GM12864 (cell line): ENCODE data around the gene MAGI1.

Experiments used
- DNase-seq: peaks from one replicate; pipeline ENCODE4 v3.0.0-alpha.2; 2011; ENCODE audit warnings: low read depth
- H3K4me3 ChIP-seq: 2 replicates; pipeline ENCODE4 v1.5.1; 2011; ENCODE audit warnings: mild to moderate bottlenecking, low read depth, low read length, control low read depth
- TF ChIP-seq, protein P1 (sequence below): IDR thresholded peaks from 2 replicates; pipeline ENCODE4 v1.5.1; 2011; ENCODE audit warnings: low read depth, mild to moderate bottlenecking, moderate library complexity, low read length, control low read depth, inconsistent platforms; ENCODE audit errors: missing control alignments

The MAGI1 gene

GRCh38 chr3:65778968-65779367 is 259.8 kb downstream of the MAGI1 start:
- TF ChIP-seq, protein P1, sequence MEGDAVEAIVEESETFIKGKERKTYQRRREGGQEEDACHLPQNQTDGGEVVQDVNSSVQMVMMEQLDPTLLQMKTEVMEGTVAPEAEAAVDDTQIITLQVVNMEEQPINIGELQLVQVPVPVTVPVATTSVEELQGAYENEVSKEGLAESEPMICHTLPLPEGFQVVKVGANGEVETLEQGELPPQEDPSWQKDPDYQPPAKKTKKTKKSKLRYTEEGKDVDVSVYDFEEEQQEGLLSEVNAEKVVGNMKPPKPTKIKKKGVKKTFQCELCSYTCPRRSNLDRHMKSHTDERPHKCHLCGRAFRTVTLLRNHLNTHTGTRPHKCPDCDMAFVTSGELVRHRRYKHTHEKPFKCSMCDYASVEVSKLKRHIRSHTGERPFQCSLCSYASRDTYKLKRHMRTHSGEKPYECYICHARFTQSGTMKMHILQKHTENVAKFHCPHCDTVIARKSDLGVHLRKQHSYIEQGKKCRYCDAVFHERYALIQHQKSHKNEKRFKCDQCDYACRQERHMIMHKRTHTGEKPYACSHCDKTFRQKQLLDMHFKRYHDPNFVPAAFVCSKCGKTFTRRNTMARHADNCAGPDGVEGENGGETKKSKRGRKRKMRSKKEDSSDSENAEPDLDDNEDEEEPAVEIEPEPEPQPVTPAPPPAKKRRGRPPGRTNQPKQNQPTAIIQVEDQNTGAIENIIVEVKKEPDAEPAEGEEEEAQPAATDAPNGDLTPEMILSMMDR = no peak
- no peak for DNase-seq
- no peak overlapping the region for H3K4me3 ChIP-seq

- no peak overlapping the region for H3K4me3 ChIP-seq
- TF ChIP-seq, protein P1 = no peak
These were observed 261.7 kb downstream of the MAGI1 start for GRCh38 chr3:65777050-65777449.

DNA sequence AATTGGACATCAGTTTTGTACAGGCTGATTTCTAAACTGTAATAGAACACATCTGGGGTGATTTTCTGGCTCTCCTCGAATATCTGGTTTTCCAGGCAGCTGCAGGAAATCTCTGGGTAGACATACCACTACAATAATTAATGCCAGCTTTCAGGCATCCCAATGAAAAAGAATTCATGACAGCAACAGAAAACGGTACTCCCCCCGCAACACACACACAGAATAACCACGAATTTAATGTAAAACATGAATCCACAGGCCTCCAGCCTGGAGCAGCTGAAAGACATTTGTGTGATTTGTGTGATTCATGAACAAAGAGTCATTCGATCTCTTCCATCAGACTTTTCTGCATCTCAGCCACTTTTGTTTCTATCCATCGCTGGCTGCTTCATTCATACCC is 262.2 kb downstream of the MAGI1 start:
- no peak for DNase-seq
- no peak overlapping the region for H3K4me3 ChIP-seq
- TF ChIP-seq, protein P1 = no peak

More at GRCh38 chr3:65777050-65777449, 261.7 kb downstream of the MAGI1 start:
- DNase-seq = no peak

DNA sequence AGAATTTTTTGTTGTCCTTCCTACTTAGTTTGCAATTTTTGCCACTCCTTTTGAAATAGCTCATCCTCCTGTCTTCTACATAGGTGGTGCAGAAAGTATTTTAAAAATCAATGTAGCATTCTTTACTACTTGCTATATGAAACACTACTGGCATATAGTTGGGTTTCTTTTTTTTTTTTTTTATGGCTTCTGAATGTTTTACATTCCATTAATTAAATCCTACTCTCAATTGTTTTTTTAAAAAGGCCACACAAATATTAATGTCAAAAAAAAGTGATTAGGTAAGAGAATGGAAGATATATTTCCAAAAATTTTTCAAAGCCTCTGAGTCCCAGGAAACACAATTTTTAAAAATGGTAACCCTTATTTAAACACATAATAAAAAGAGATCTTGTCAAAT is 262.6 kb downstream of the MAGI1 start:
- DNase-seq = no peak
- TF ChIP-seq, protein P1 = no peak
- no peak overlapping the region for H3K4me3 ChIP-seq

- no peak for DNase-seq
- no peak overlapping the region for H3K4me3 ChIP-seq
- TF ChIP-seq, protein P1 = no peak
These were observed 266.0 kb downstream of the MAGI1 start for GRCh38 chr3:65772758-65773157.

DNA sequence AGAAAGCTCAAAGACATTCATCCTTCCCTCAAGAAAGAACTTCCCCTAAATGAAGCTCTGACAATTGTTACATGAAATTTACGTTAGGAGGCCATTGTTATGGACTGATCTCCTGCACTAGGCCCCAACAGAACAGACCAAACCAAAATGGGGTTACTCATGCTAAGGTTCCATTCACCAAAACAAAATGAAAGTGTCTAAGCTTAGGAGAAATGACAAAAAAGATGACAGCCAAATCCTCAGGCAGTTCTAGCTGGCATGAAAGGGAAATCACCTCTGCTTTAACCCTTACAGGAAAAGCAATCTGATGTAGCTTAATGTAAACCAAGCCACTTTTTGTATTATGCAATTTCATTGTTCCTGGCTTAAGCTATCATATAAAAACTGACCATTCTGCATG is 271.2 kb downstream of the MAGI1 start:
- TF ChIP-seq, protein P1 = no peak
- no peak for DNase-seq
- no peak overlapping the region for H3K4me3 ChIP-seq

GRCh38 chr3:65762235-65762580 is 276.5 kb downstream of the MAGI1 start:
- no peak for DNase-seq
- TF ChIP-seq, protein P1 = no peak
- no peak overlapping the region for H3K4me3 ChIP-seq
